HCT116 (cell line): ENCODE data around the gene NDUFA5. TPM values are rescaled to one million over a fixed set of nuclear protein-coding genes. Genes with fewer than 3 reads are reported as not detected.

ENCODE experiments used
- total RNA-seq: library from RNA; stranded (reverse); gene quantifications from one replicate; pipeline ENCODE4 v1.2.1, GENCODE V29; 2021; ENCODE audit not compliant: unreplicated experiment

The NDUFA5 gene
- total RNA-seq, 1 experiment from 2014 or later = 64.2 TPM

Other genes starting within 250 kb of the NDUFA5 start
- 0.79 TPM for gene IQUB, start 23.2 kb downstream of the NDUFA5 start, total RNA-seq
- gene ASB15, start 44.0 kb upstream of the NDUFA5 start, total RNA-seq = not detected
- not detected for gene LMOD2, start 98.0 kb upstream of the NDUFA5 start, total RNA-seq
- gene WASL, start 191.2 kb upstream of the NDUFA5 start, total RNA-seq = 26.2 TPM